GM18507 (cell line): ENCODE data around the gene SSBP2.

Experiments
- DNase-seq: peaks from one replicate; pipeline ENCODE4 v3.0.0; 2011; ENCODE audit warnings: low read depth; ENCODE audit not compliant: insufficient read length; ENCODE audit errors: extremely low spot score
- FAIRE-seq: peaks from 2 replicates; lab custom pipeline; 2011; peaks lifted over from hg19 to GRCh38; lab: Jason Lieb, UNC

The SSBP2 gene

GRCh38 chr5:81552852-81553566 is 197.9 kb downstream of the SSBP2 start:
- DNase-seq: no peak
- FAIRE-seq: no peak

- no peak for FAIRE-seq
- no peak for DNase-seq
Observed at GRCh38 chr5:81549123-81549522, 201.8 kb downstream of the SSBP2 start.

- FAIRE-seq: no peak
Observed at GRCh38 chr5:81547001-81547400, 203.9 kb downstream of the SSBP2 start.

GRCh38 chr5:81545911-81546310 is 205.0 kb downstream of the SSBP2 start:
- DNase-seq: no peak
- FAIRE-seq: no peak

More at GRCh38 chr5:81547001-81547400, 203.9 kb downstream of the SSBP2 start:
- DNase-seq: no peak

GRCh38 chr5:81544351-81545018 is 206.4 kb downstream of the SSBP2 start:
- DNase-seq (no peak), FAIRE-seq (no peak)

- FAIRE-seq (no peak), DNase-seq (no peak)
Observed at GRCh38 chr5:81542242-81542641, 208.7 kb downstream of the SSBP2 start.

GRCh38 chr5:81537905-81538547 is 212.9 kb downstream of the SSBP2 start:
- no peak for FAIRE-seq
- DNase-seq: no peak

- FAIRE-seq: no peak
- DNase-seq: no peak
Observed at GRCh38 chr5:81534441-81534840, 216.5 kb downstream of the SSBP2 start.

- peak; percentile 73 for FAIRE-seq
- no peak for DNase-seq
Observed at GRCh38 chr5:81533629-81534405, 217.1 kb downstream of the SSBP2 start.

- FAIRE-seq: no peak
- no peak for DNase-seq
Observed at GRCh38 chr5:81530919-81531318, 220.0 kb downstream of the SSBP2 start.

- FAIRE-seq (no peak), DNase-seq (no peak)
Observed at GRCh38 chr5:81525690-81526089, 225.2 kb downstream of the SSBP2 start.

- FAIRE-seq (no peak), DNase-seq (no peak)
Observed at GRCh38 chr5:81524015-81524414, 226.9 kb downstream of the SSBP2 start.

GRCh38 chr5:81522571-81522970 is 228.3 kb downstream of the SSBP2 start:
- FAIRE-seq: no peak

GRCh38 chr5:81520769-81521168 is 230.1 kb downstream of the SSBP2 start:
- no peak for DNase-seq
- FAIRE-seq: no peak

More at GRCh38 chr5:81522571-81522970, 228.3 kb downstream of the SSBP2 start:
- DNase-seq: no peak

GRCh38 chr5:81519217-81519905 is 231.5 kb downstream of the SSBP2 start:
- peak; percentile 26 for FAIRE-seq
- no peak for DNase-seq

GRCh38 chr5:81517462-81517861 is 233.4 kb downstream of the SSBP2 start:
- DNase-seq (no peak), FAIRE-seq (no peak)

- no peak for DNase-seq
- FAIRE-seq: no peak
Observed at GRCh38 chr5:81516091-81516490, 234.8 kb downstream of the SSBP2 start.

GRCh38 chr5:81513982-81514381 is 236.9 kb downstream of the SSBP2 start:
- FAIRE-seq (peak; percentile 52), DNase-seq (no peak)

- DNase-seq (no peak), FAIRE-seq (no peak)
Observed at GRCh38 chr5:81513473-81513872, 237.4 kb downstream of the SSBP2 start.
